Vagina (tissue), 2 donors: ENCODE data around the gene TTLL12.

Experiments
- CTCF ChIP-seq, 3 experiments: fragments of 450-650 bp in 2 of 3; fragments of 200-600 bp in 1 of 3; sonication (generic) in 1 of 3; IDR thresholded peaks; one replicate each; pipeline ENCODE4 v1.5.1; 2017 to 2019; ENCODE audit warnings: antibody characterized with exemption in 3 of 3, mild to moderate bottlenecking in 2 of 3, moderate library complexity in 2 of 3
- POLR2AphosphoS5 ChIP-seq, 2 donors: sonication (generic); formaldehyde crosslinking; IDR thresholded peaks; one replicate each; pipeline ENCODE4 v1.9.0; 2017; ENCODE audit warnings: antibody characterized with exemption in 2 of 2, mild to moderate bottlenecking in 2 of 2, low read depth in 1 of 2; ENCODE audit not compliant: insufficient read depth in 1 of 2

GRCh38 chr22:43205748-43206508, 19.0 kb upstream of the TTLL12 start:
- TF ChIP-seq CTCF (IDR thresholded peaks at IDR 0.05) (no peak), POLR2AphosphoS5 (IDR thresholded peaks at IDR 0.05; ENCODE audit: insufficient read depth in 1 of 2, low read depth in 1 of 2) (no peak)
